ENCODE data around the gene CCRL2. TPM values are rescaled to one million over a fixed set of nuclear protein-coding genes. Genes with fewer than 3 reads are reported as not detected.
A peak's percentile ranks its signal among the peaks of the same experiment; 100 is the strongest.
"Not testable (repeated sequence)": the region's sequence is repeated elsewhere in the genome, so short reads cannot be mapped to it uniquely, and the experiment has no call there.

Gene CCRL2
- total and polyA plus RNA-seq, 8 donors = 3.4 to 37.1 (median 4.6) TPM

DNA sequence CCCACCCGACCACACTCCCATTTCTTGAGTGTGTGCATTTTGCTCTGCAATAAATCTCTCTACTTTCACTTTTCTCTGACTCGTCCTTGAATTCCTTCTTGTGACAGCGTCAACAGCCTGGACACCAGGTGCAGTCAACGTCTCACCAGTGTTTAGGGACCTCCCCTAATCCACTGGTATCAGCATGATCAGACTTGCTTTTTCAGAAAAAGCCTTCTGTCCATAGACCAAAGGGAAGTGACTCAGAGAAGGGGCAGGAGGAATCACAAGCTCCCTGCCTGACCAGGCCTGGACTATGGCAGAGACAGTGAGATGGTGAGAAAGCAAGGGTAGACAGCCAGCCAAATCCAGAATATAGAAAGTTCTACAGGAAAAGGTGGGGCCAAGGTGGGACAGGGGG lies 20.9 kb upstream of the CCRL2 start:
- Histone ChIP-seq H3K4me1 (peaks cover 10 to 35% of the 10 kb centered on the region in 2 donors), H3K4me3 (no peak overlapping the region), H3K27me3 (no peaks in the 10 kb centered on the region), H3K27ac (peak overlapping the region; percentile 51 to 54), H3K9me3 (no peaks in the 10 kb centered on the region), H3K36me3 (no peaks in the 10 kb centered on the region)
- TF ChIP-seq, protein P1, sequence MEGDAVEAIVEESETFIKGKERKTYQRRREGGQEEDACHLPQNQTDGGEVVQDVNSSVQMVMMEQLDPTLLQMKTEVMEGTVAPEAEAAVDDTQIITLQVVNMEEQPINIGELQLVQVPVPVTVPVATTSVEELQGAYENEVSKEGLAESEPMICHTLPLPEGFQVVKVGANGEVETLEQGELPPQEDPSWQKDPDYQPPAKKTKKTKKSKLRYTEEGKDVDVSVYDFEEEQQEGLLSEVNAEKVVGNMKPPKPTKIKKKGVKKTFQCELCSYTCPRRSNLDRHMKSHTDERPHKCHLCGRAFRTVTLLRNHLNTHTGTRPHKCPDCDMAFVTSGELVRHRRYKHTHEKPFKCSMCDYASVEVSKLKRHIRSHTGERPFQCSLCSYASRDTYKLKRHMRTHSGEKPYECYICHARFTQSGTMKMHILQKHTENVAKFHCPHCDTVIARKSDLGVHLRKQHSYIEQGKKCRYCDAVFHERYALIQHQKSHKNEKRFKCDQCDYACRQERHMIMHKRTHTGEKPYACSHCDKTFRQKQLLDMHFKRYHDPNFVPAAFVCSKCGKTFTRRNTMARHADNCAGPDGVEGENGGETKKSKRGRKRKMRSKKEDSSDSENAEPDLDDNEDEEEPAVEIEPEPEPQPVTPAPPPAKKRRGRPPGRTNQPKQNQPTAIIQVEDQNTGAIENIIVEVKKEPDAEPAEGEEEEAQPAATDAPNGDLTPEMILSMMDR (IDR thresholded peaks at IDR 0.05) = no peak
- ATAC-seq (peak; percentile 79), DNase-seq (no peak)
- intact Hi-C loops (cut with DNase I) = no loop called here

DNA sequence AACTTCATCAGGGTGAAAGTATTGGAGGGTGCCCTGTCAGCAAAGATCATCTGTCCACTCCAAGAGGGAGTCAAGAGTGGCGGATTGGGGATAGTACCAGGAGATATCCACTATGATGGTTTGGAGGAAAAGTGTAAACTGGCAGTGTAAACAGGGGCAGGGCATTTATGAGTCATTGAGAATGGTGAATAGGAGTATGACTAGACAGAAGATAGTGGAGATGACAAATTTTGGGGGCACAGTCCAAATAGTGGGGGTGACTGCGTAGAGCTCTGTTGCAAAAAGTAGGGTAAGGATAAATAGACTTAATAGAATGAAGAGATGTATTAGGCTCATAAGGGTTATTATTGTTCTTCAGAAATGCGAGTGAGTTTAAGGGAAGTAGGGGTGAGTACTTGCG lies 18.2 kb upstream of the CCRL2 start:
- ATAC-seq; DNase-seq; H3K27me3 ChIP-seq; H3K9me3 ChIP-seq; H3K4me3 ChIP-seq; H3K27ac ChIP-seq; intact Hi-C loops (cut with DNase I); H3K36me3 ChIP-seq: not testable (repeated sequence)
- H3K4me1 ChIP-seq = peaks cover 3 to 29% of the 10 kb centered on the region in 2 donors

DNA sequence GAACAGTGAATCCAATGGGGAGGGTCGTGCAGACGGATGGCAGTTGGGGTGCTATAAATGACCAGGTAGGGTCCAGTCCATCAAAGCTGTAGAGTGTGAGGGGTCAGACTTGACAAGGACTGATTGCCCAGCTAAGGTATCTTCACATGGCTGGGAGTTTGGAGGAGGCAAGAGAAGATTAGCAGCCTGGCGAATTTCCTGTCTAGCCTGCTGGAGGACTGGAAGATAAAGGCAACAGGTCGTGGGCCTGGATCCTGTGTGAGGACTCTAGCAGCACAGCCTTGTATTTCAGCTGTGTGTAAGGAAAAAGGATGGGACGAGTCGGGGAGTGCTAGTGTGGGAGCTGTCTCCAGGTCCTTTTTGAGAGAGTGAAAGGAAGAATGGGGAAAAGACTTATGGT lies 17.8 kb upstream of the CCRL2 start:
- ATAC-seq (no peak), DNase-seq (no peak)
- H3K4me1 ChIP-seq = peaks cover 3 to 30% of the 10 kb centered on the region in 2 donors
- no peaks in the 10 kb centered on the region for H3K36me3 ChIP-seq
- intact Hi-C loops (cut with DNase I) = no loop called here
- H3K4me3 ChIP-seq = no peak overlapping the region
- TF ChIP-seq, protein P1 (IDR thresholded peaks at IDR 0.05) = no peak
- H3K27me3 ChIP-seq = no peaks in the 10 kb centered on the region
- no peak overlapping the region for H3K27ac ChIP-seq
- no peaks in the 10 kb centered on the region for H3K9me3 ChIP-seq

GRCh38 chr3:46391526-46391925 lies 15.5 kb upstream of the CCRL2 start:
- ATAC-seq; DNase-seq; intact Hi-C loops (cut with DNase I); H3K27ac ChIP-seq; H3K27me3 ChIP-seq; H3K36me3 ChIP-seq; H3K4me3 ChIP-seq; H3K9me3 ChIP-seq: not testable (repeated sequence)
- H3K4me1 ChIP-seq = peaks cover 8 to 44% of the 10 kb centered on the region in 2 donors

- DNase-seq (no peak), ATAC-seq (no peak)
- TF ChIP-seq, protein P1 (IDR thresholded peaks at IDR 0.05) = no peak
- H3K9me3 ChIP-seq = no peaks in the 10 kb centered on the region
- intact Hi-C loops (cut with DNase I) = no loop called here
- peak overlapping the region in 1 of 2 donors; percentile 86 for H3K27ac ChIP-seq
- no peak overlapping the region for H3K4me3 ChIP-seq
- H3K27me3 ChIP-seq = no peaks in the 10 kb centered on the region
- H3K36me3 ChIP-seq = no peaks in the 10 kb centered on the region
- peaks cover 15 to 57% of the 10 kb centered on the region in 2 donors for H3K4me1 ChIP-seq
These were observed 14.0 kb upstream of the CCRL2 start for GRCh38 chr3:46393011-46393410.

- Histone ChIP-seq H3K4me1 (peaks cover 15 to 61% of the 10 kb centered on the region in 2 donors), H3K36me3 (no peaks in the 10 kb centered on the region), H3K27me3 (no peaks in the 10 kb centered on the region), H3K4me3 (no peak overlapping the region), H3K27ac (peak overlapping the region in 1 of 2 donors; percentile 86), H3K9me3 (no peaks in the 10 kb centered on the region)
- ATAC-seq (peak; percentile 84), DNase-seq (peak in 2 of 4 donors; percentile 53 to 67)
- TF ChIP-seq, protein P1 (IDR thresholded peaks at IDR 0.05) = no peak
- intact Hi-C loops (cut with DNase I) = no loop called here
These were observed 13.3 kb upstream of the CCRL2 start for GRCh38 chr3:46393554-46394434.
